Activated gamma-delta T cell treated with anti-CD3 and anti-CD28 coated beads, Interleukin-2, amount 50 U/mL, for 16 hours (primary cell): ENCODE results near the gene ELF2.
"Not testable (repeated sequence)": the region's sequence is repeated elsewhere in the genome, so short reads cannot be mapped to it uniquely, and the experiment has no call there.

Experiments
- DNase-seq: peaks from one replicate; pipeline ENCODE4 v3.0.0-alpha.2; 2020; ENCODE audit warnings: low read depth

Gene ELF2

GRCh38 chr4:139177049-139177868, at the start of gene ELF2:
Gene ELF2, minus strand, starts transcription at chr4:139177218. Its CDS starts 39,517 bp downstream, at chr4:139137701.
- peak; percentile 63 for DNase-seq

DNA sequence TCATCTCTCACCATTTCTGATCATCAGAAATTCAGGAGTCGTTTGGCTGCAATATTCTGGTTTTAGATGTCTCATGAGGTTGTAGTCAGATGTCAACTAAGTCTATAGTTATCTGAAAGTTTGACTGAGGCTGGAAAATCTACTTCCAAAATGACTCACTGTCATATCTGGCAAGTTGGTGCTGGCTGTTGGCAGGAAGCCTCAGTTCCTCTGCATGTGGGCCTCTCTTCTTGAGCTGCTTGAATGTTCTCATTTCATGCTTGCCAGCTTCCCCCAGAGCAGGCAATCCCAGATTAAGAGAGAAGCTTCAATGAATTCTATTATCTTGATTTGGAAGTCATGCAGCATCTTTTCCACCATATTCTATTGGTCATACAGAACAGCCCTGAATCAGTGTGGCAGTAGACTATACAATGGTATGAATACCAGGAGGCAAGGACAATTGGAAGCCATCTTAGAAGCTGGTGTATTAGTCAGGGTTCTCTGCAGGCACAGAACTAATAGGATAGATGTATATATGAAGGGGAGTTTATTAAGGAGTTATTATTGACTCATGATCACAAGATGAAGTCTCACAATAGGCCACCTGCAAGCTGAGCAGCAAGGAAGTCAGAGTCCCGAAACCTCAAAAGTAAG, 46.8 kb upstream of the ELF2 start:
- DNase-seq = no peak

DNA sequence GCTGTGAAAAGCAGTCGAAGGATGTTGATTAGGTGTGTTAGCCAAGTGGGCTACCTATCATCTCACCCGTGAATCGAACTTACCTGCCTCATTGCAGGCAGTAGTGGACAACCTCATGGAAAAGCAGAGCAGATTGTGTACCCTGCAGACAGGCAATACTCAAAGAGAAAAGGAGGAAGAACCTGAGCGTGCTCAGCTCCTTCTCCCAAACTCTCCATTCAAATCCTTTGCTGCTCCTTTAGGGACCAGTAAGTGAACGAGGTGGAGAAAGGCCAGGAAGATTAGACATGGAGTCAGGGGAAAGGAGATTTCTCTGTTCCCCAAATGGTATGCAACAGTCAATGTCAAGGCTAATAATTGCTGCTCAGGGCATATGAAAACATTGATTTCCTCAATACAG, 45.2 kb upstream of the ELF2 start:
- no peak for DNase-seq

GRCh38 chr4:139221687-139222086, 44.7 kb upstream of the ELF2 start:
- no peak for DNase-seq

GRCh38 chr4:139219450-139220055, 42.5 kb upstream of the ELF2 start:
- no peak for DNase-seq

DNA sequence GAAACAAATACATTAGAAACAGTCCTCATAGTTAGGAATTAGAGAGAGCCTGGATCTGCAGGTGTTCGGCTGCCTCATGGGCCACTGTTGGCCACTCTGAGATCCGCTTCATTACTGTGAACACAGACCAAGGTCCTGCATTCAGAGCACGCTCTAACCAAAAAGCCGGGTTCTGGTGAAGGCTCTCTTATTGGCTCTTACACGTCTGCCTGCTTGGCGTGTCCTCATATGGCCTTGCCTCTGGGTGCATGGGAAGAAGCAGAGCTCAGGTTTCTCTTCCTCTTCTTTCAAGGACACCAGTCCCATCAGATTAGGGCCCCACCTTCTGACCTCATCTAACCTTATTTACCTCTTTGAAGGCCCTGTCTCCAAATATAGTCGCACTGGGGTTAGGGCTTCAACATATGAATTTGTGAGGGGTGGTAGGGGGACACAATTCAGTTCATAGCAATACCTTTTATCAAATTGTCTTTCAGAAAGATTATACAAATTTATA, 37.1 kb upstream of the ELF2 start:
- no peak for DNase-seq

DNA sequence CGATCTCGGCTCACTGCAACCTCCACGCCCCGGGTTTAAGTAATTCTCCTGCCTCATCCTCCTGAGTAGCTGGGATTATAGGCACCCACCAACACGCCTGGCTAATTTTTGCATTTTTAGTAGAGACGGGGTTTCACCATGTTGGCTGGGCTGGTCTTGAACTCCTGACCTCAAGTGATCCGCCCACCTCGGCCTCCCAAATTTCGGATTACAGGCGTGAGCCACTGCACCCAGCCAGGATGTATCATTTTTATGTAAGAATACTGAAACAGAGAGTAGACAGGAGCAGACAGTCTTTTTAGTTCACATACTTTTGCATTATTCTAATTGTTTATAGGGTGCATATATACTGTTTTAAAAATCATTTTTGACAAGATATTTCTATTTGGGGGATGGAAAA, 36.6 kb upstream of the ELF2 start:
- DNase-seq = not testable (repeated sequence)

DNA sequence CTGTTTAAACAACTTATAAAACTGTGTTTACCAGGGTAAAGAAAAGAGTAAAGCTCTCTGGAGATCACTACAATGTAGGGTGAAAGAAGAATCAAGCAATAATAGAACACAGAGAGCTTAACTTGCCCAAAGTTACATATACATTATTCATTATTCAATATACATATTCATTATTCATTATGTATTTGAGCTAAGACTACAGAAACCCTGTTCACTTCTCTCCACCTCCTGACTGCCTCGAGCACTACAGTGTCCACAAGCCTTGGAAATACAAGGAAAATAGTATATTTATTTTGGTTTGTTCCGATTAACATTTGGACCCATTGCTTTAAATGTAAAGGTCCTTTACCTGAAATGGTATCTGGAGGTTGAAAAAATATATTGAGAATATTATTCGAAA, 35.9 kb upstream of the ELF2 start:
- no peak for DNase-seq

GRCh38 chr4:139210486-139210885, 33.5 kb upstream of the ELF2 start:
- no peak for DNase-seq

DNA sequence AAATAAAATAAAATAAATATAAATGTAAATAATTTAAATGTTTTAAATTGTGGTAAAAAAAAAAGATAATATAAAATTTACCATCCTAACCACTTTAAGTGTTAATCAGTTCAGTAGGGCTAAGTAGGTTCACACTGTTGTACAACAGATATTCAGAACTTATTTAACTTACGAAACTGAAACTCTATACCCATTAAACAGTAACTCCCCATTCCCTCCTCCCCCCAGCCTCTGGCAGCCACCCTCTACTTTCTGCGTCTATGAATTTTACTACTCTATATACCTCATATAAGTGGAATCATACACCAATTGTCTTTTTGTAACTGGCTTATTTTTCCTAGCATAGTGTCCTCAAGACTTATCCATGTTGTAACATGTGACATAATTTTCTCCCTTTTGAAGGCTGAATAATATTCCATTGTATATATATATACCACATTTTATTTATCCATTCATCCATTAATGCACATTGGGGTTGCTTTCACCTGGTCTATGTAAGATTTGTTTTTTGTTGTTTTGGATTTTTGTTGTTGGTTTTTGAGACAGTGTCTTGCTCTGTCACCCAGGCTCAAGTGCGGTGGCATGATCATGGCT, 32.5 kb upstream of the ELF2 start:
- no peak for DNase-seq

- DNase-seq = no peak
These were observed 31.5 kb upstream of the ELF2 start for GRCh38 chr4:139208404-139208945.

GRCh38 chr4:139207873-139208403, 30.9 kb upstream of the ELF2 start:
- no peak for DNase-seq

GRCh38 chr4:139207247-139207646, 30.2 kb upstream of the ELF2 start:
- no peak for DNase-seq

DNA sequence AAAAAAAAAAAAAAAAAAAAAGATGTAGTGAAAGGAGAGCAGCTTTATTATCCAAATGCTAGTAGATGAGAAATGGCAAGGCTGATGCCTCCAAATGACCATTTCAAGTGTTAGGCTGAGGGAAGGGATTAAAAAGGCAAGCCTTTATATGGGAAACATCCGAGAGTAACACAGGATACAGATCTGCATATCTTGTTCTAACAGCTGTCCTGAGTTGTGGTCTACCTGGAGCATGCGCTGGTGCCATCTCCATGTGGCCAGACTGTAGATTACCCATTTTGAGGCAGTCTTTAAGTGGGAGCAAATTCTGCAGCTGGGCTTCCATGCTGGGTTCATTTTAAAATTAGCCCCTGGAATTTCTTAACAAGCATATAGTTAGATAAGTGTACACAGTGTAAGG, 26.0 kb upstream of the ELF2 start:
- no peak for DNase-seq

DNA sequence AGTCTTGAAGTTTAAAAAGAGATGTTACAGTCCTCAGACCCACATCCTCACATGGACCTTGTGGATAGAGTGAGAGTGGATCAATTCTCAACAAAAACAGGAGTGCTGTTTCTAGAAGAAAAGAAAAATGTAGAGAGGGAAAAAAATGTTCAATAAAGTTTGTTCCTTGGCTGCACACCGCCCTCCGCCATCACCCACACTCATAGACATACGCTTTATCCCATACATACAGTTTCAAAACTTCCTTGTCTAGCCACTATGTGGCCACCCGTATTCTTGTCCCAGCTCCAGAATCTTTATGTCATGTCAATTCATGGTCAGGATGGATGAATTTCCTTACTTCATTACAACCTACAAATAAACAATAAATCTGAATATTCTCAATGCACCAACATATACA, 23.5 kb upstream of the ELF2 start:
- DNase-seq = no peak

DNA sequence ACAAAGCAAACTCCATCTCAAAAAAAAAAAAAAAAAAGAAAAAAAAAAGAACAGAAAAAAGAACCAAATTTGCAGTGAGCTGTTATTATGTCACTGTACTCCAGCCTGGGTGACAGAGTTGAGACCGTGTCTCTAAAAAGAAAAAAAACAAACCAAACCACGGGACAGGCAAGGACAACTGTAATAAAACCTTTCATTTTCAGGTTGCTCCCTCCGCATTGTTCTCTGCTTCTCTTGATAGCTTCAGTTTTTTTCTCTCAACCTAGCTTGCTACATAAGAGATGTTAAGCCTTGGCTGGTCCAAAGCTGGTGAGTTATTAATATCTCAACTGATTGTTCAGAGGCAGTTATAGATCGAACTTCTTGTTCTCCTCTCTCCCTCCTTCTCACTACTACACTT, 23.1 kb upstream of the ELF2 start:
- no peak for DNase-seq

- not testable (repeated sequence) for DNase-seq
These were observed 20.2 kb upstream of the ELF2 start for GRCh38 chr4:139197214-139197613.

DNA sequence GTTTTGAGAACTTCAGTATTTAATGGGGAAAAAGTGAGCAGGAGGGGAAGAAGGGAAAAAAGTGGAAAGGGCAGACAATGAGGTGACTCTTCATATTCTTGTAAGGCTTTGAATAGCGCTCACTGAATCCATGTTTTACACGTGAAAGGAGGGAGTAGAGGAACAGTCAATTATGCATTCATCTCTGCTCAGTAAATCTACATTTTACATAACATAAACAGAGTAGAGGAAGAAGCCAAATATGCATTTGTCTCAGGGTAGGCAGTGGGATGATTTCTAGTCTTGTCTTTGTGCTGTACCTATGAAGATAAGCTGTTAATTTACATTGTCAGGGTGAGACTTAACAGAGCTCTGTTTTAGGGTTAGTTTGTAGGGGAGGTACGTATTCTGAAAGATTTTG, 19.4 kb upstream of the ELF2 start:
- no peak for DNase-seq

GRCh38 chr4:139191373-139191772, 14.4 kb upstream of the ELF2 start:
- no peak for DNase-seq

DNA sequence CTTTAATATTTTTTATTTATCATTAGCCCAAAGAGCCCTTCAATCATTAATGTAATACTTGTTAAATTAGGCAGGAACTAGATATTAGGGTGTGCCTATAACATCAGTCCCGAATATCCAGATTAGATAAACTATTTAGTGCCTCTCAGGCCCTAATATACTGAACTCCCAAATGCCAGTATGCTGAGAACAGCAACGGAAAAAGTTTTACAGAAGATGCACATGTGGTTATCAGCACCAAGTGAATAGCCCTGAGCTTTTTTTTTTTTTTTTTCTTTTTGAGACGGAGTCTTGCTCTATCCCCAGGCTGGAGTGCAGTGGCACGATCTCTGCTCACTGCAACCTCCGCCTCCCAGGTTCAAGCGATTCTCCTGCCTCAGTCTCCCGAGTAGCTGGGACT, 13.0 kb upstream of the ELF2 start:
- DNase-seq = no peak

DNA sequence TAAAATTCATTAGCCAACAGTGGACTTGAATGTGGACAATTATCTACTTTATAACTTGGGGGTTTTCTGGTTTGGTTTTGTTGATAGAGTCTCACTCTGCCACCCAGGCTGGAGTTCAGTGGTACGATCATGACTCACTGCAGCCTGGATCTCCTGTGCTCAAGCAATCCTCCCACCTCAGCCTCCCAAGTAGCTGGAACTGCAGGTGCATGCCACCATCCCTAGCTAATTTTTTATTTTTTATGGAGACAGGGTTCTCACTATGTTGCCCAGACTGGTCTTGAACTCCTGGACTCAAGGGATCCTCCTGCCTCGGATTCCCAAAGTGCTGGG, 12.4 kb upstream of the ELF2 start:
- DNase-seq = no peak
